ENCODE data around the gene CELA2B. TPM values are rescaled to one million over a fixed set of nuclear protein-coding genes. Genes with fewer than 3 reads are reported as not detected.
"Not testable (repeated sequence)": the region's sequence is repeated elsewhere in the genome, so short reads cannot be mapped to it uniquely, and the experiment has no call there.

The CELA2B gene
- total RNA-seq, 4 donors from 2014 or later = not detected

- 77% methylated on average over 18 of the region's 19 CpGs for WGBS
- no peak overlapping the region for H3K4me3 ChIP-seq
- no peak overlapping the region for H3K27ac ChIP-seq
- H3K36me3 ChIP-seq = peaks cover 43% of the 10 kb centered on the region
- no peak for TF ChIP-seq POLR2A (IDR thresholded peaks at IDR 0.05)
- TF ChIP-seq EP300 (IDR thresholded peaks at IDR 0.05) = no peak
- no peak for TF ChIP-seq POLR2AphosphoS5 (IDR thresholded peaks at IDR 0.05)
- TF ChIP-seq CTCF (IDR thresholded peaks at IDR 0.05) = no peak
- no peaks in the 10 kb centered on the region for H3K9me3 ChIP-seq
- no peaks in the 10 kb centered on the region for H3K27me3 ChIP-seq
- peaks cover 15% of the 10 kb centered on the region for H3K4me1 ChIP-seq
- no peak for DNase-seq (ENCODE audit: low spot score in 2 of 2)
Measured at GRCh38 chr1:15429701-15430149, 46.2 kb upstream of the CELA2B start.

- Histone ChIP-seq H3K36me3 (peaks cover 39% of the 10 kb centered on the region), H3K27me3 (no peaks in the 10 kb centered on the region), H3K9me3 (no peaks in the 10 kb centered on the region), H3K27ac (no peak overlapping the region), H3K4me1 (peaks cover 10% of the 10 kb centered on the region), H3K4me3 (no peak overlapping the region)
- no peak for TF ChIP-seq POLR2A (IDR thresholded peaks at IDR 0.05)
- TF ChIP-seq EP300 (IDR thresholded peaks at IDR 0.05) = no peak
- TF ChIP-seq POLR2AphosphoS5 (IDR thresholded peaks at IDR 0.05) = no peak
- peak; percentile 89 to 92 for TF ChIP-seq CTCF (IDR thresholded peaks at IDR 0.05)
- 75% methylated on average over 12 of the region's 19 CpGs for WGBS
- no peak for DNase-seq (ENCODE audit: low spot score in 2 of 2)
Measured at GRCh38 chr1:15430787-15431570, 44.9 kb upstream of the CELA2B start.

- Histone ChIP-seq H3K4me1 (peaks cover 4% of the 10 kb centered on the region), H3K27ac (no peak overlapping the region), H3K4me3 (no peak overlapping the region), H3K27me3 (no peaks in the 10 kb centered on the region), H3K9me3 (no peaks in the 10 kb centered on the region), H3K36me3 (peaks cover 33% of the 10 kb centered on the region)
- 79% methylated on average over 4 of the region's 4 CpGs for WGBS
- no peak for TF ChIP-seq POLR2A (IDR thresholded peaks at IDR 0.05)
- no peak for TF ChIP-seq POLR2AphosphoS5 (IDR thresholded peaks at IDR 0.05)
- TF ChIP-seq EP300 (IDR thresholded peaks at IDR 0.05) = no peak
- no peak for TF ChIP-seq CTCF (IDR thresholded peaks at IDR 0.05)
- peak in 1 of 2 donors; percentile 55 for DNase-seq (ENCODE audit: low spot score in 2 of 2)
Measured at GRCh38 chr1:15431571-15431948, 44.3 kb upstream of the CELA2B start.

- Histone ChIP-seq H3K36me3 (peaks cover 26% of the 10 kb centered on the region), H3K27me3 (no peaks in the 10 kb centered on the region), H3K27ac (no peak overlapping the region), H3K9me3 (no peaks in the 10 kb centered on the region), H3K4me1 (no peaks in the 10 kb centered on the region), H3K4me3 (no peak overlapping the region)
- 74% methylated on average over 9 of the region's 9 CpGs for WGBS
- no peak for DNase-seq (ENCODE audit: low spot score in 2 of 2)
- no peak for TF ChIP-seq CTCF (IDR thresholded peaks at IDR 0.05)
- no peak for TF ChIP-seq POLR2A (IDR thresholded peaks at IDR 0.05)
- TF ChIP-seq POLR2AphosphoS5 (IDR thresholded peaks at IDR 0.05) = no peak
- no peak for TF ChIP-seq EP300 (IDR thresholded peaks at IDR 0.05)
Measured at GRCh38 chr1:15432324-15432723, 43.6 kb upstream of the CELA2B start.

GRCh38 chr1:15433471-15433870 is 42.4 kb upstream of the CELA2B start:
- Histone ChIP-seq H3K36me3 (peaks cover 15% of the 10 kb centered on the region), H3K4me1 (no peaks in the 10 kb centered on the region), H3K9me3 (no peaks in the 10 kb centered on the region), H3K27me3 (no peaks in the 10 kb centered on the region), H3K4me3 (no peak overlapping the region), H3K27ac (no peak overlapping the region)
- 78% methylated on average over 9 of the region's 9 CpGs for WGBS
- TF ChIP-seq CTCF (IDR thresholded peaks at IDR 0.05) = no peak
- no peak for TF ChIP-seq POLR2A (IDR thresholded peaks at IDR 0.05)
- TF ChIP-seq EP300 (IDR thresholded peaks at IDR 0.05) = no peak
- no peak for TF ChIP-seq POLR2AphosphoS5 (IDR thresholded peaks at IDR 0.05)
- DNase-seq (ENCODE audit: low spot score in 2 of 2) = no peak

GRCh38 chr1:15434739-15435138 is 41.2 kb upstream of the CELA2B start:
- not testable (repeated sequence) for H3K4me3 ChIP-seq; H3K36me3 ChIP-seq; DNase-seq (ENCODE audit: low spot score in 2 of 2); H3K27me3 ChIP-seq; H3K4me1 ChIP-seq; H3K27ac ChIP-seq; H3K9me3 ChIP-seq
- WGBS = 59% methylated on average over 8 of the region's 8 CpGs
